HG03354 (cell line): ENCODE data around the gene NFIX.

Experiments
- ATAC-seq: cut with Tn5 transposase; IDR thresholded peaks from one replicate; pipeline ENCODE4 v1.9.1; 2021; ENCODE audit warnings: mild to moderate bottlenecking; ENCODE audit not compliant: unreplicated experiment, poor library complexity, severe bottlenecking

The NFIX gene

DNA sequence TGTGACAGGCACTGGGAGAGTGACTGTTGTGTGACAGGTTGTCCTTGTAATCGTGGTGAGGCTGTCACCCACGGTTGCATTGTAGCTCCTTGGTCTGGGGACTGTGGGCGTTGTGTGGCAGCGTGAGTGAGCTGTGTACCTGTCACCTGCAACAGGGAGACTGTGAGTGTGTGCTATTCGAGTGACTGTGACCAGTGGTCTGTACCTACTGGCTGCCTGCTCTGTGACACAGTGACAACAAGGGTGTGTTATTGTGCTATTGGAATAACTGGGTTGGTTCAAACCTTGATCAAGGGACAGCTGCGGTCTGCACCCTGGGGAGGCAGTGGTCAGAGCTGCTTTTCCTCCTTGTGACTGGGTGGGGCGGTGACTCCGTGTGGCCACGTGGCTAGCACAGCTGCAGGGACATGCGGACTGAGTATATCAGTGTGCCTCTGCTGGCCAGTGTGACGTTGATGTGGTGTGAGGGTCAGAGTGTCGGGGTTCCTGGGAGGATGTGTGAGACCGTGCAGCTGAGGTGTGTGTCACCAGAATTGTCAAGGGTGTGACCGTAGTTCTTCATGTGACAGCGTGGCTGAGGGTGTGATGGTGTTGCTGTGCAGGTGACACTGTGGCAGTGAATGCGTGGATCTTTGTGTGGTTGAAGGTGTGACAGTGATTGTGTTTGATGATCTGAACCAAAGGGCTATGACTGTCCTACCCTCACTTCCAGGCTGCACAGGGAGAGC is 10.1 kb upstream of the NFIX start:
- ATAC-seq, result no peak

DNA sequence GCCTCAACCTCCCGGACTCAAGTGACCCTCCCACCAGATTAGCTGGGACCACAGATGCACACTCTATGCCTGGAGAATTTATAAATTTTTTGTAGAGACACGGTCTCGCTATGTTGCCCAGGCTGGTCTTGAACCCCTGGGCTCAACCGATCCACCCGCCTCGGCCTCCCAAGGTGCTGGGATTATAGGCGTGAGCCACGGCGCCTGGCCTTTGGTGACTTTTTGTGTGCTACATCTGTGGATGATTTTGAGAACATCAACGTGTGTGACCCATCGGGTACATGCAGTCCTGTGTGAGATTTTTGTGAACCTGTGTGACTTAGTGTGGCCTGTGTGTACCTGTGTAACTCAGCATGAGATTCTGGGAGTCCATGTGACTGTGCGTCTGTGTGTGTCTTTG is 8.5 kb upstream of the NFIX start:
- no peak for ATAC-seq

GRCh38 chr19:12987190-12987589 is 8.1 kb upstream of the NFIX start:
- no peak for ATAC-seq

GRCh38 chr19:12987781-12988180 is 7.5 kb upstream of the NFIX start:
- no peak for ATAC-seq

DNA sequence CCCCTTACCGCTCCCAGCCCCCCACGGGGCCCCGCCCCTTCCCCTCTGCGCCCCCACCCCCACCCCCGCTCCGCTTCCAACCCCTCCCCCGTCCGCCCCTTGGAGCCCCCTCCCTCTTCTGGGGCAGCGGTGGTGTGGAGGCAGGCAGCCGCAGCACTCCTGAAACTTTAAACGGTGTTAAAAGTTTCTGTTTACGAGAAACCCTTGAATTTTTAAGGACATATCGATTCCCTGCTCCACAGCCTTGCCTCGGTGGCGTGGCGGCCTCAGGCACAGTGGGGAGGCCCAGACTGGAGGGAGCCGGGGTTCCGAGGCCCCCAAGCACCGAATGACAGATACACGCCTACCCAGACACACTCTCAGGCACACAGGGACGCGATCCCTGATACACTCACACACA is 4.8 kb upstream of the NFIX start:
- no peak for ATAC-seq

GRCh38 chr19:12990853-12991252 is 4.4 kb upstream of the NFIX start:
- ATAC-seq, result no peak

DNA sequence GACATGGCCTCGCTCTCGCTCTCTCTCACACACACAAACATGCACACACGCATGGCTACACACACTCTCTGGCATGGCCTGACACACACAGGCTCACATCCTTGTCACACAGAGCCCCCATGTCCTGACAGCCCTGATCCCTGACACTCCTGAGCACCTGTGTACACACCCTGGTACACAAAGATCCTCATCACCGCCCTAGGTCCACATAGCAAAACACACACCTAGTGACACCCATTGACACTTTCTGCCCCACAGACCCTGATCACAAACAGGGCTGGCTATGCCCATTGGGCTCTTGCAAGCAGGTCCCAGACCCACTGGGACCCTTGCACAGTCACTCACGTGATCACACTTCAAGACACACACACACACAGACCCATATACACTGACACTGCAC is 4.0 kb upstream of the NFIX start:
- ATAC-seq, result no peak

DNA sequence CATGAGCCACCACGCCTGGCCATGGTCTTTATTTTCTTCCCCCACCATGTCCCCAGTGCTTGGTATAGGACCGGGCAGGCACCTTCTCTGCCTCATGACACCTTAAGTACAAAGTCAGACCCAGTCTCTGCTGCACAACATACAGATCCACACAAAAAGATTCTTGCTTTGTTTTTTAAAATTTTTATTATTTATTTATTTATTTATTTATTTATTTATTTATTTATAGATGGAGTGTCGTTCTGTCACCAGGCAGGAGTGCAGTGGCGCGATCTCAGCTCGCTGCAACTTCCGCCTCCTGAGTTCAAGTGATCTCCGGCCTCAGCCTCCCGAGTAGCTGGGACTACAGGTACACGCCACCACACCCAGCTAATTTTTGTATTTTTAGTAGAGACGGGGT is 2.5 kb upstream of the NFIX start:
- no peak for ATAC-seq

GRCh38 chr19:12993562-12993961 is 1.7 kb upstream of the NFIX start:
- ATAC-seq, result no peak

DNA sequence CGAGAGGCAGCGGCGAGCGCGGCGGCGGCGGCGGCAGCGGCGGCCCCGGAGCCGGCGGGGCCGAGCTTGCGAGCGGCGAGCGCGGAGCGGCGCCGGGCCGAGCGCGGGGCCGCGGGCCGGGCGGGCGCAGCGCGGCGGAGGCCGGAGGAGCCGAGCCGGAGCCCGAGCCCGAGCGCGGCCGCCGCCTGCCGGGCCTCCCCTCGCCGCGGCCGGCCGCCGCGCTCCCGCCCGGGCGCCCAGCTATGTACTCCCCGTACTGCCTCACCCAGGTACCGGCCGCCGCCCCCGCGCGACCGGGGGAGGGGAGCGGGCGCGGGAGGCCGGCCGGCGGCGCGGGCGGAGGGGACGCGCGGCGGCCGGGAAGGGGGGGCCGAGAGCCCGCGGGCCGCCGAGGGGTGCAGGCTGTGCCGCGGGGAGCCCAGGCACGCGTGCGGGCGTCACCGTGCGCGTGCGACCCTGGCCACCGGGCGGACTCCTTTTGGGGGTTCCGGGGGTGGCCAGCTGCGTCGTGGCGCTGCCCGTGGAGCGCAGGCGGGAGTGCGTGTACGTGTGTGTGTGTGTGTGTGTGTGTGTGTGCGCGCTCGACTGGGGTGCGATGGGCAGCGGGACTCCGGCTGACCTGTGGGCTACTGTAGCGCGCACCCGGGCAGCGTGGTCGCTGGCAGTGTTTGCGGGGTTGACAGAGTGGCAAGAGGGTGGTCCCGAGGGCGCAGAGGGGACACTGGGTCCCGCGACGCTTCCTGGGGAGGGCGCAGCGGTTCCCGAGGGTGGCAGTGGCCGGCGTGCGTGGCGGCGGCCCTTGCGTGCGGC is 526 bp downstream of the NFIX start:
- ATAC-seq, result no peak

- ATAC-seq, result no peak
These were observed 1.3 kb downstream of the NFIX start for GRCh38 chr19:12996406-12997094.

DNA sequence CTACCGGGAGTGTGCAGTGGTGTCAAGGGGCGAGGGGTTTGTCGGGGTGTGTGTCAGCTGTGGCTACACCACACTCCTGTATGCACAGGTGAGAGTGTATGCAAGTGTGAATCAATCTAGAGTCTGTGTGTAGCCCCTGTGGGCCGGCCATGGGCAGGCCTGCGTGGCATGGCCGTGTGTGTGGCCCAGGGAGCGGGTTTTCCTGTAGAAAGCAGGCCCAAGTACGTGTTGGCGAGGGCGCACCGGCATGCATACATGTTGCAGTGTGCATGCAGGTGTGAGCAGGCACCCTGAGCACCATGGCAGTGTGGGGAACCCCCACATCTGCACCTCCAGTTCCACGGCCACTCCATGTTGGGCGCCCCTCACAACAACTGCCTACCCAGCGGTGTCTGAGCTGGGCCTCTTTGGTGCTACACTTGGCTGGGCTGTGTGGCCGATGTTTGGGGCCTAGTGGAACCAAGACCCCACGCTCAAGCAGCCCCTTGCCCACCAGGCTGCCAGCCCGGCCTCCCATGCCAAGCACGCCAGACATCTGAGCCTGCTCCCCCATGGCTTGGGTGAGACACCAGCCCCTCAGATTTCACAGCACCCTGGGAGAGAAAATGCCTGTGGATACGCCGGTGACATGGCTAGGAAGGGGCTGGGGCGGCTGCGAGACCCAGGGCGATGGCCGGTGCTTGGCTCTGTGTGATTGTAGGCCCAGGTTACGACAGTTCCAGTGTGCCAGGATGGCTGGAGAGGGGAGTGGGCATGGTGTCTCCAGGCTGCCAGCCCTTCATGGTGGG is 2.1 kb downstream of the NFIX start:
- ATAC-seq, result no peak

GRCh38 chr19:12997967-12998940 is 3.0 kb downstream of the NFIX start:
- no peak for ATAC-seq

DNA sequence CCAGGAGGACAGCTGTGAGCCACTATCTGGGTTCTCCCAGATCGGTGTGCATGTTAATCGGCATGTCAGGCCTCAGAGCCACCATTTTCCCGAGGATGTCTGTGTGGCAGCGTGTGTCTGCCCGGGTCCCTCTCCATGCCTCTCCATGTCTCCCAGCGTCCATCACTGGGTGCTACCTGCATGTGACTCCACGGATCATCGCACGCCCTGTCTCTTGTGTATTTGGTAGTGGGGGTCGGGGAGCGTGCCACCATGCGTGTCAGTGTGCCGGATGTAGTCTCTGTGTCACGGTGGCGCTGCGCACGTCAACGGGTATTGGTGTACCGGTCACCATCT is 5.9 kb downstream of the NFIX start:
- ATAC-seq, result no peak

- ATAC-seq, result no peak
These were observed 6.4 kb downstream of the NFIX start for GRCh38 chr19:13001502-13002165.

DNA sequence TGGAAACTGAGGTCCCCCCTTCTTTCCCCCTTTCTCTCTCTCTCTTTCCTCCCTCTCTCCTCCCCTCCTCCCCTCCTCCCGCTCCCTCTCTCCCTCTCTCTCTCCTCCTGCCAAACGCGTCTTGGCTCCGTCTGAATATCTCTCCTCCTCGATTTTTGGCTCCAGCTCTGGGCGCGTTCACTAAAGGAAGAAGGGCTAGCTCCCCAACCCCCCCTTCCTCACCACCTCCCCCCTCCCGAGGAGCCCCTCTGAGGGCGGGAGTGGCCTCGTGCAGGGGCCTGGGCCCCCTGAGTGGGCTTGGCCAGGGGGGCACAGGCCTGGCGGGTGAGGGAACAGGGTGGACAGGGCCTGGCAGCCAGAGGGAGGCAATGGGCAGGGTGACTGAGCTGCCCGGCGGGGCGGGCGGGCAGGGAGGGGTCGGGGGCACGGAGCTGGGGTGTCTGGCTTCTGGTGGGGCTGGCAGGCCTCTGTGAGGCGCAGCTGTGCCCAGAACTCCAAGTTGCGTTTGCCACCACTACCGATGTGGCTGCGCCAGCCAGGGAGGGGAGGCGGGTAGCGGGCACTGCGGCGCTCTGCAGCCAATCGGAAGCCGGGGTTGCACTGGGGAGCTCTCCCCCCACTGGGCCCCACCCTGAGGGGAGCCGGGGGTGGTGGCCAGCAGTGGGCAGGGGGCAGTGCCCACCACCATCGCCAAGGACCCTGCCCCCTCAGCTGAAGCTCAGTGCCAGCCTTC is 7.1 kb downstream of the NFIX start:
- ATAC-seq, result no peak

DNA sequence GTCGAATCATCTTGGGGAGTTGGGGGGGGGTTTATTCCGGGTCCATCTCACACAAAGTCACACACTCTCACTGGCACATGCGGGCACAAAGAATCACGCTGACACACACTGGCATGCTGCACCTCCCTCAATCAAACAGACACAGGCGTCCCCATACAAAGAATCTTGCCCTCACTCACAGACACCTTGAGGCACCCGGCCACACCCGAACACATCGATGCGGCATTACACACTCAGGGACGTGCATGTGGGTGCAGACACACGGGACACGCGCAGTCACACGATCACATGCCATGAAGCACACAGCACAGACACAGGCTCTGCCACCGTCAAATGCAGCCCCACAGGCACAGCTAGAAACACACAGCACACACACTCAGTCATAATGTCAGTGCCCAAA is 7.8 kb downstream of the NFIX start:
- ATAC-seq, result no peak

DNA sequence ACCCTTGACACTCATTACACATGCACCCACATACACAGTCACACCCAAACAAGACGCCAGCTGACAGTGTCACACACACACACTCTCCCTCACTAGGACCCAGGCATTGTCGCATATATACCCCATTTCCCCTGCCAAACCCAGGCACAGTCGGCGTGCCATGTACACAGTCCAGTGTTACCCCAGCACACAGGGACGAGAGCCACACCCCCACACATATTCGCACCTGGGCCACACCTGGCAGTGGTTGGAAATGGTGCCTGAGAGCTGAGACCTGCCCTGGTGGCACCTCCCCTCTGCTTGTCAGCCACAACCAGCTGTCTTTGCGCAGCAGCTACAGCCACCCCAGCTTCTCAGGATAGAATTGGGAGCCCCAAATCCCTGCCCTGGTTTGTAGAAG is 9.0 kb downstream of the NFIX start:
- no peak for ATAC-seq
